Lower leg skin (tissue), 4 donors: ENCODE measurements around the gene PGA5. TPM values are rescaled to one million over a fixed set of nuclear protein-coding genes. Genes with fewer than 3 reads are reported as not detected.
"Not testable (repeated sequence)": the region's sequence is repeated elsewhere in the genome, so short reads cannot be mapped to it uniquely, and the experiment has no call there.

ENCODE experiments used
- DNase-seq, 2 donors: peaks; one replicate each; pipeline ENCODE4 v3.0.0-alpha.2; 2019; ENCODE audit warnings: low spot score in 2 of 2
- H3K4me3 ChIP-seq: fragments of 200-600 bp; sonication (generic); 2 replicates; pipeline ENCODE4 v1.5.1; 2017; ENCODE audit warnings: mild to moderate bottlenecking, low read depth; ENCODE audit not compliant: poor library complexity, severe bottlenecking
- CTCF ChIP-seq, 3 donors: fragments of 450-650 bp; IDR thresholded peaks; one replicate each; pipeline ENCODE4 v1.5.1; 2016; ENCODE audit warnings: antibody characterized with exemption in 3 of 3, mild to moderate bottlenecking in 3 of 3, moderate library complexity in 2 of 3
- POLR2A ChIP-seq, 2 donors: fragments of 450-650 bp; IDR thresholded peaks; one replicate each; pipeline ENCODE4 v1.6.1; 2016 to 2017; ENCODE audit warnings: antibody characterized with exemption in 2 of 2, mild to moderate bottlenecking in 1 of 2, moderate library complexity in 1 of 2
- WGBS, 2 donors: methylation state at CpG; one replicate each; pipeline ENCODE4 v1.1.5; 2018; 5-methylcytosine and 5-hydroxymethylcytosine counted together
- intact Hi-C: fragments of 100-400 bp; cut with DNase I; formaldehyde crosslinking; loops from one replicate; pipeline ENCODE4 v1.15.0; 2023; ENCODE audit warnings: low total_unique reads
- total RNA-seq, 4 donors: library from RNA; depleted of rRNA; stranded (reverse); fragments of >200 nt; gene quantifications; one replicate each; pipeline ENCODE4 v1.1.0, GENCODE V29; 2016

Gene PGA5
- total RNA-seq, 4 donors from 2014 or later: not detected

GRCh38 chr11:61250796-61251765 lies 10.1 kb downstream of the PGA5 start:
- DNase-seq, H3K4me3 ChIP-seq: not testable (repeated sequence)
- intact Hi-C loops: loop anchor here (10.0 kb wide), 1 partner anchor 134 kb away; no protein-coding TSS in a partner anchor
- whole genome bisulfite sequencing, 2 donors: 66 to 80% methylated on average over 20 of the region's 20 CpGs

DNA sequence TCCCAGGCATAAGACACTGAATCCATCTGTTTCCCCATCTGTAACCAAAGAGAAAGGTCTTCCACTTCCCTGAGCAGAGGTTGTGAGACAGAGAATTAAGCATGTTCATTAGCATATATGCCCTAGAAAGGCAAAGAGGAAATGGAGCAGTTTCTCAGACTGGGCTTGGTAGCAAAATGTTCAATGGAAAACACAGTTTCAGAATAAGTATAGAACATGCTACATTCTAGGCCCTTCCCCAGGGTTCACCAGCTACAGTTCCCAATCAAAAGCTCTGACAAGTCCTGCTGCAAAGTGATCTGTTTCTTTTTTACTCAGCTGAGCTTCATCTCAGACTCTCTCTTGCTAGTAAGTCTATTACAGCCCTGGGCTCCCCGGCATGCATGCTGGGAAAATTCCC lies 11.4 kb downstream of the PGA5 start:
- H3K4me3 ChIP-seq, DNase-seq: not testable (repeated sequence)
- intact Hi-C loops: loop anchor here (10.0 kb wide), 1 partner anchor 132 kb away; no protein-coding TSS in a partner anchor
- WGBS, 2 donors: 50 to 85% methylated on average over 1 of the region's 1 CpG

DNA sequence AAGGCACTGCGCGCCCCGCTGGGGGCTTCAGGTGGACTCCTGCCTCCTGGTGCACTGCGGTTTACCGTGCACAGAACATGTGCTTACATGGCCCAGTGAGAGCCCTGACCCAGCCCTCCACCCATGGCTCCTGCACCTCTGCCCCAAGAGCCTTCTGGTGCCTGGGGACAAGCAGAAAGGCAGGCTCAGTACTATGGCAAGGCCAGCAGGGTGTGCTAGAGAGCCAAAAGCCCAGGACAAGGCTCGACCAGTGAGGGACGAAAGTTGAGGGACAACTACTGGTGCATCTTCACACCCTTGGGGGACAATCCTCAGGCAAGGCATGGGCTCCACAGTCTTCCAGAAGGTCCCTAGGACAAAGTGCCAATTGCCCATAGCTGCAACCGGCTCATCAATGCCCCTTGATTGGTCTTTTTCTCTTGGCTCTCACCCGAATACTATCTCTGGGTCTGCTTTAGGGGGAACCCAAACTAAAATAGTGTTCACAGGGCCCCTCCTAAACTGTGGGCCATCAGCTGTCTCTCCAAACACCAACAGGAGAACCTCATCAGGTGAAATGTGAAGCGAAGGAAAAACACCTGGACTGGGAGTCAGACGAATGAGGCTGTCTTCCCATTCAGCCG lies 13.5 kb downstream of the PGA5 start:
- 52% methylated on average over 12 of the region's 12 CpGs for WGBS, 2 donors
- intact Hi-C loops: loop anchor here (10.0 kb wide), 1 partner anchor 130 kb away; no protein-coding TSS in a partner anchor

DNA sequence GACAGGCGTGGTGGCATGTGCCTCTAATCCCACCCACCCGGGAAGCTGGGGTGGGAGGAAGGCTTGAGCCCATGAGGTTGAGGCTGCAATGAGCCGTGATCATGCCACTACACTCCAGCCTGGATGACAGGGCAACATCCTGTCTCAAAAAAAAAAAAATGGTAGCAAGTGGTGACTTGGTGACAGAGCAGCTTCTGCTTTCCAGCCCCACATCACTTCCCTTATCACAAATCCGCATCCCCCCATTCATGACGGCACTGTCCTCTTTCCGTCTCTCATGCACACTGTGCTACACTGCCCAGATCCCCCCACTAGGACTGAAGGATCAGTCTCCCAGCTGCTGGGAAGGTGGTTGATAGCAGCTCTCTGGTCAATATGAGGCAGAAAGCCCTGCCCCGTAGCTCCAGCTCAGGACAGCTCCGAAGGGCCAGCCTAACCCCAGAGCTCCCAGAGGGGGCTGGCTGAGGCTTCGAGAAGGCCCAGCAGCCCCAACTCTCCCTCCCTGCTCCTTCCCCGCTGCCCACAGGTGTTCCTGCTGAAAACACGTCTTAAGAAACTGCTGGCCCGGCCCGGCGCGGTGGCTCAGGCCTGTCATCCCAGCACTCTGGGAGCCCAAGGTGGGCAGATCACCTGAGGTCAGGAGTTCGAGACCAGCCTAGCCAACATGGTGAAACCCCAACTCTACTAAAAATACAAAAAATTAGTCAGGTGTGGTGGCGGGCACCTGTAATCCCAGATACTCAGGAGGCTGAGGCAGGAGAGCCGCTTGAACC lies 15.9 kb downstream of the PGA5 start:
- H3K4me3 ChIP-seq: no peak overlapping the region
- TF ChIP-seq CTCF (IDR thresholded peaks at IDR 0.05) (no peak), POLR2A (IDR thresholded peaks at IDR 0.05) (no peak)
- WGBS, 2 donors: 94 to 95% methylated on average over 16 to 18 of the region's 18 CpGs
- intact Hi-C loops: loop anchor here (10.0 kb wide), 1 partner anchor 128 kb away; no protein-coding TSS in a partner anchor
- no peak for DNase-seq

More for the DNA sequence above, 13.5 kb downstream of the PGA5 start:
- DNase-seq: peak in 1 of 2 donors; percentile 26
- H3K4me3 ChIP-seq: no peak overlapping the region
- TF ChIP-seq POLR2A (IDR thresholded peaks at IDR 0.05): no peak
- TF ChIP-seq CTCF (IDR thresholded peaks at IDR 0.05): peak in 1 of 3 donors; percentile 46

DNA sequence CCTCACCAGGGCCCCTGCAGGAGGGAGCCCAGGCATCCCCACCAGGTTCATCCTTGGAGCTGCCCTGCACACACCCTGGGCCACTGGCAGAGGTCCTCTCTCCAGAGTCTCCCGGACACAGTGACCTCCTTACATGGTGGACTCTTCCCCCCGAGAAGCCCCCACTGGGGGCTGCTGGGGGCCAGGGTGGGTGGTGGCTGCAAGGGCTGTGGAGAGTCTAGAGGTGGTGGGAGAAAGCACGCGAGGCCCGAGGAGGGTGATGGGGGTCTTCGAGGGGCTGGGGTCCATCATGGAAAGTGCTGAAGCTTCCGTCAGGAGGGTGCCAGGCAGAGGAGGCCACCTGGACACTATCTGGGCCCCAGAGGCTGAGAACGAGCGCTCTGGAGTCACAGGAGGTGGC lies 17.6 kb downstream of the PGA5 start:
- DNase-seq: no peak
- no peak overlapping the region for H3K4me3 ChIP-seq
- TF ChIP-seq CTCF (IDR thresholded peaks at IDR 0.05) (no peak), POLR2A (IDR thresholded peaks at IDR 0.05) (no peak)
- intact Hi-C loops: loop anchor here (10.0 kb wide), 1 partner anchor 126 kb away; no protein-coding TSS in a partner anchor
- 88 to 94% methylated on average over 9 of the region's 9 CpGs for WGBS, 2 donors

GRCh38 chr11:61259363-61259762 lies 18.4 kb downstream of the PGA5 start:
- 93 to 96% methylated on average over 6 of the region's 6 CpGs for WGBS, 2 donors

More at GRCh38 chr11:61259363-61259762, 18.4 kb downstream of the PGA5 start:
- no peak for TF ChIP-seq POLR2A (IDR thresholded peaks at IDR 0.05)
- no peak for TF ChIP-seq CTCF (IDR thresholded peaks at IDR 0.05)
- no peak overlapping the region for H3K4me3 ChIP-seq
- no peak for DNase-seq
- intact Hi-C loops: loop anchor here (10.0 kb wide), 1 partner anchor 125 kb away; no protein-coding TSS in a partner anchor
